ENCODE measurements around the gene RNF7.
A peak's percentile ranks its signal among the peaks of the same experiment; 100 is the strongest.
"Not testable (repeated sequence)": the region's sequence is repeated elsewhere in the genome, so short reads cannot be mapped to it uniquely, and the experiment has no call there.

The RNF7 gene

DNA sequence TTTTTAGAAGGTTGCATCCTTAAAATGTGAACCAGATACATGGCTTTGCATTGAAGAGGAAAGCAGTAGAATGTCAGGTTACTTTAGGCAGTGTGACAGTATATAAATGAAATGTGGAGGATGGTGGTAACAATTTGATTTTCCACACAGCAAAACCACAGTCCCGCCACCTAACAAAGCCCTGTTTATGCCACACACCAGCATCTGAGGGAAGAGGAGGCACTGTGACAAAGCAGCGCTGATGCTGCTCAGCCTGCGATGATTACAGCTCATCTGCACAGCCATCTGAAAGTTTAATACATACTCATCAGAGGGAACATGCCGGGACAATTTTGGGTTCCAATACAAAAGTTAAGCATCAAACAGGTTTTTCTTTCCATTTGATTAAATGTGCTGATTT, 8.9 kb downstream of the RNF7 start:
- TF ChIP-seq GATA1 (IDR thresholded peaks at IDR 0.05; ENCODE audit: low read depth, low read length) (no peak), POLR2A (IDR thresholded peaks at IDR 0.05; ENCODE audit: low read length) (no peak)
- no peak for DNase-seq

DNA sequence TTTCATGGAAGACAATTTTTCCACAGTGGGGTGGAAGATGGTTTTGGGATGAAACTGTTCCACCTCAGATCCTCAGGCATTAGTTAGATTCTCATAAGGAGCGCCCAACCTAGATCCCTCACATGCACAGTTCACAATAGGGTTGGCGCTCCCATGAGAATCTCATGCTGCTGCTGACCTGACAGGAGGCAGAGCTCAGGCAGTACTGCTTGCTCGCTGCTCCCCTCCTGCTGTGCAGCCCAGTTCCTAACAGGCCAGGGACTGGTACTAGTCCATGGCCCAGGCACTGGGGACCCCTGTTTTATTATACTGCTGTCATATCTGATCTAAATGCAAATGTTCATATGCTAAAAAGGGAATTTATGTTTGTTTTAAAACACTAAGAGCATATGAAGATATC, 15.3 kb downstream of the RNF7 start:
- TF ChIP-seq GATA1 (IDR thresholded peaks at IDR 0.05; ENCODE audit: low read depth, low read length) (no peak), POLR2A (IDR thresholded peaks at IDR 0.05; ENCODE audit: low read length) (no peak)

DNA sequence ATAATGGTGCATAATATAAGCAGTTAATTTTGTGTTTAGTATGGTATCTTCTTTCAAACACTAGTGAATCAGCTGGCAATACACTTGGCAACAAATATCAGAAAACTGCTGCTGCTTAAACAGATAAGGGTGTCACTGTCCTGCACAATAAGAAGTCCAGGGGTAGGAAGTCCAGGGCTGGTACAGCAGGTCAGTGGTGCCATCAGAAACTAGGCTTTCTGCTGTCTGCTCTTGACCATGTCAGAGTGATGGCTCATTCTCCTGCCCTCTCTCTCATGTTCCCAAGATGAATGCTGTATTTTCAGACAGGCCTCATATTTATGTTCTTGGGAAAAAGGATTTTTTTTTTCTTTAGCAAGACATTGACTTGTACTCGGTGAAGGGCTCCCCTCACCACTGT, 15.9 kb downstream of the RNF7 start:
- no peak for TF ChIP-seq GATA1 (IDR thresholded peaks at IDR 0.05; ENCODE audit: low read depth, low read length)
- no peak for TF ChIP-seq POLR2A (IDR thresholded peaks at IDR 0.05; ENCODE audit: low read length)

More for the DNA sequence above, 15.3 kb downstream of the RNF7 start:
- DNase-seq = no peak

DNA sequence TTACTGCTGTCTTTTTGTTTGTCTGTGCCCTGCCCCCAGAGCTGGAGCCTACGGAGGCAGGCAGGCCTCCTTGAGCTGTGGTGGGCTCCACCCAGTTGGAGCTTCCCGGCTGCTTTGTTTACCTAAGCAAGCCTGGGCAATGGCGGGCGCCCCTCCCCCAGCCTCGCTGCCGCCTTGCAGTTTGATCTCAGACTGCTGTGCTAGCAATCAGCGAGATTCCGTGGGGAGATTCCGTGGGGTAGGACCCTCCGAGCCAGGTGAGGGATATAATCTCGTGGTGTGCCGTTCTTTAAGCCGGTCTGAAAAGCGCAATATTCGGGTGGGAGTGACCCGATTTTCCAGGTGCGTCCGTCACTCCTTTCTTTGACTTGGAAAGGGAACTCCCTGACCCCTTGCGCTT, 24.5 kb downstream of the RNF7 start:
- DNase-seq = not testable (repeated sequence)

More for the DNA sequence above, 15.9 kb downstream of the RNF7 start:
- peak; percentile 30 to 79 for DNase-seq

DNA sequence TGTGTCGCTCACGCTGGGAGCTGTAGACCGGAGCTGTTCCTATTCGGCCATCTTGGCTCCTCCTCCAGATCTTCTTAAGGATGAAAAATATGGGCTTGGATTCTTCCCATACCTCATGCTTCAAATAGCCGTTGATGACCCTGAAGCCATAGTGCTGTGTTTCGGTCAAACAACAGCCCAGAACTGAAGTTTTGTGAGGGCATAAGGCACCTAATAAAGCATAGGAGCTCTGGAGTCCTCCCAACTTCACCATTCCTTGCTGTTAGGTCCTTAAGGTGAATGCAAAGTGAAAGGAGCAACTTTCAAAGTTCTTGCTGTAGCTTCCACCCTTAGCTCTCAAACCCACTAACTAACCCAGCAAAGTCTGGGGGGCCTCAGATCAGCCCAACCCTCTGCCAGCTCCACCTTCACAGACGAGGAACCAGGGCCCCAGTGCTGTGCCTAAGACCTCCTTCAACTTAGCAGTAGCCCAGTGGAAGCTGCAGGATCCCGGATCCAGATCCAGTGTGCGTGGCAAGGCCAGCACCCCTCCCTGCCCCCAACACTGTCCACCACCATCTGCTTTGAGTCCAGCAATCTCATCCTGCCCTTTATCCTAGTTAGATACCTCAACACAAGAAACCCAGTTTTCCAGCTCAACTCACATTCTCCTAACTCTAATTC, 25.1 kb downstream of the RNF7 start, which contains the start of gene GRK7:
Gene GRK7, plus strand, starts transcription at position 321 of the 663 bp plus-strand sequence. CDS start 14,877 bp downstream, outside the sequence.
- TF ChIP-seq GATA1 (IDR thresholded peaks at IDR 0.05; ENCODE audit: low read depth, low read length) (no peak), POLR2A (IDR thresholded peaks at IDR 0.05; ENCODE audit: low read length) (no peak)
- no peak for DNase-seq

DNA sequence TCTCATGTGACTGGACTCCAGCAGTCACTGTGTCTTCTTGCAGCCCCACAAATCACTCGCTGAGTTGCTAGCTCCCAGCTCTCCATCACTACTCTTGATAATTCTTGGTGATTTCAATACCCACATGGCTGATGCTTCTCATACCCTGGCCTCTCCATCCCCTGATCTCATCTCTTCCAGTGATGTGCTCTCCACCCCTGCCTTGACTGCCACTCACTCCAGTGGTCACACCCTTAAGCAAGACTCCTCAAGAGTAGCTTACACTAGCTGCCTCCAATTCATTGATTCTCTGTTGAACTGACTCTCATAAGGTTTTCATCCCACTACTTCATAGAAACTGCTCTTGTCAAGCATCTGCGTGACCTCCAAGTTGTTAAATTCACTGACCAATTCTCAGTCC, 25.9 kb downstream of the RNF7 start:
- peak in 1 of 2 experiments; percentile 9 for DNase-seq
- no peak for TF ChIP-seq GATA1 (IDR thresholded peaks at IDR 0.05; ENCODE audit: low read depth, low read length)
- TF ChIP-seq POLR2A (IDR thresholded peaks at IDR 0.05; ENCODE audit: low read length) = no peak

DNA sequence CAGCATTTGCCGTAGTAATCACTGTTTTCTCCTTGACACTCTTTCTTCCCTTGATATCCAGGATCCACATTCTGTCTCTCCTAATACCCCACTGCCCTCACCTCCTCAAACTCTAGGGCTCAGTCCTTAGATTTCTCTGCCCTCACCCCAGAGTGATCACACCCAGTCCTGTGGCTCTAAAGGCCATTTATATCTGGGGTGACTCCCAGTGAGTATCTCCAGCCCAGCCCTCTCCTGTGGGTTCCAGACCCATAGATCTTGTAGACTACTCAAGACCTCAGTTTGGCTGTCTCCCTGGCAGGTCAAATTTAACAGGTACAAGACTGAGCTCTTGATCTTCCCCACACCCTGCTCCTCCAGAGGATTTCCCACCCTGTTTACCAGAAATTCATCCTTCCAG, 26.4 kb downstream of the RNF7 start:
- TF ChIP-seq POLR2A (IDR thresholded peaks at IDR 0.05; ENCODE audit: low read length) (no peak), GATA1 (IDR thresholded peaks at IDR 0.05; ENCODE audit: low read depth, low read length) (no peak)
- DNase-seq = no peak

DNA sequence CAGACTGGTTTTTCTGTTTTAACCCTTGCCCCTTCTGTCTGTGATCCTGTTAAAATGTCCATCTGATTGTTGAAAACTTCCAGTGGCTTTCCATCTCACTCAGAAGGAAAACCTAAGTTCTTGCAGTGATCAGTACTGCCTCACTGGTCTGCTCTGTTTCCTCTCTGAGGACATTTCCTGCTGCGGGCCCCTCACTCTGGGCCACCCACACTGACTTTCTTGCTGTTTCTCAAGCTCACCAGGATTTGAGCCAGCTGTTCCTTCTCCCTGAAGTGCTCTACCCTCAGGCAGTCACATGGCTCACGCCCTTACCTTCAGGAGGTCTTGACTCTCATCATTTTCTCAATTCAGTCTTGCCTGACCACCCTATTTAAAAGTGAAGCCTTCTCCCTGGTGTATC, 26.9 kb downstream of the RNF7 start:
- DNase-seq = no peak
- TF ChIP-seq GATA1 (IDR thresholded peaks at IDR 0.05; ENCODE audit: low read depth, low read length) (no peak), POLR2A (IDR thresholded peaks at IDR 0.05; ENCODE audit: low read length) (no peak)

DNA sequence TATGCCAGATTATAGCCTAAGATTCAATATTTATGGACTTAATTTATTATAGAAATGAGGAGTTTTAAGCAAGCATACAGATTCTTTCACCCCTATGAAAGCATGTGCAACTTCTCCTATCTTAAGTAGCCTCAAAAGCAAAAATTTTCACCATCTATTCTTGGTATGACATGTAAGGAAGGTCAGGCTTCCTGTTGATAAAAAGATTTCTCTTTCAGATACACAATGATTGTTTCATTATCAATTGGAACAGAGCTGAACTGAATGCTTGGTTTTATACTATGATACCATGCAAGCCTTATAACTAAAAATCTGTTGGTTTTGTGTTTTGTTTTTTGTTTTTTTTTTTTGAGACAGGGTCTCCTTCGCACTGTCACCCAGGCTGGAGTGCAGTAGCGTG, 29.0 kb downstream of the RNF7 start:
- TF ChIP-seq POLR2A (IDR thresholded peaks at IDR 0.05; ENCODE audit: low read length) = no peak
- TF ChIP-seq GATA1 (IDR thresholded peaks at IDR 0.05; ENCODE audit: low read depth, low read length) = no peak
- DNase-seq = no peak

DNA sequence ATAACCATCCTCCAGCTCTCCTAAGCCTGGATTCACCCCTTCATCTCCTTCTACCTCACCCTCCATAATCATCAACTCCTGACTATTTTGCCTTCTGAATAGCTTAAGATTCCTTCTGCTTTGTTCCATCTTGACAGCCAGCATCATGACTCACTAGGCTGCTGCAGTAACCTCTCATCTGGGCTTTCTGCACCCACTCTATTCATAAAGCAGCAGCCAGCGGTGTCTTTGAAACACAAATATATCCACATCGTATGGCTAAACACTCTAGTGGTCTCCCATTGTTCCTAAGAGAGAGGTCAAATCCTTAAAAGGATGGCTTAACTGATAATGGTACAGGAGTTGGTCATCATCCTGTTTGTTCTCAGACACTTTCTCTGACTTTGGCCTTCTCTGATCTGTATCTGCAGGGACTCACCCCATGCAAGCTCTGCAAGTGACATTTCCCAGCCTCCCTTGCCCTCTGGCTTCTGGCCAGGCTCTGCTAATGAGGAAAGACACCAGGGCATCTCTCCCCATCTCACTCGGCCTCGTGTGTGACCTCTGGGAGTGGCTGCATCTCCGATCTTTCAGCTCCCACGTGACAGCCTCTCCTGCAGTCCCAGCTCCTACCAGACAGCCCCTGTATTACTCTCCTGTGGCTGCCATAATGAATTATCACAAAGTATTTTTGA, 31.3 kb downstream of the RNF7 start:
- DNase-seq = peak; percentile 70 to 72

DNA sequence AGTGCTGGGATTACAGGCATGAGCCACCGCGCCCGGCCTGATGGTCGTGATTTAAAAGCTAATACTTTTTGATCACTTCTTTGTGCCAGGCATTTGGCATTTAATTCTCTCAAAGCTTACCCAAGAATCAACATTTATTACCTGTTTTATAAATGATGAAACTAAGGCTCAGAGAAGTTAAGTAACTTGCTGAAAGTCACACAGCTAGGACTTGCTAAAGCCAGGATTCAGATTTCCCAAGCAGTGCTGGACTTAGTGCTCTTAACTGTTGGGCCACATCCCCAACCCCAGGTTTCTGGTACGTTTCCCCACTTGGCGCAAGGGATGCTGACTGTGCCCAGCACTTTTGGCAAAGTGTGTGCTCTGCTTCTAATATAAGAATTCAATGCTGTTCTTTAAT, 35.6 kb downstream of the RNF7 start:
- TF ChIP-seq GATA1 (IDR thresholded peaks at IDR 0.05; ENCODE audit: low read depth, low read length) = no peak
- TF ChIP-seq POLR2A (IDR thresholded peaks at IDR 0.05; ENCODE audit: low read length) = no peak
- no peak for DNase-seq

More for the DNA sequence above, 31.3 kb downstream of the RNF7 start:
- no peak for TF ChIP-seq POLR2A (IDR thresholded peaks at IDR 0.05; ENCODE audit: low read length)
- TF ChIP-seq GATA1 (IDR thresholded peaks at IDR 0.05; ENCODE audit: low read depth, low read length) = no peak

DNA sequence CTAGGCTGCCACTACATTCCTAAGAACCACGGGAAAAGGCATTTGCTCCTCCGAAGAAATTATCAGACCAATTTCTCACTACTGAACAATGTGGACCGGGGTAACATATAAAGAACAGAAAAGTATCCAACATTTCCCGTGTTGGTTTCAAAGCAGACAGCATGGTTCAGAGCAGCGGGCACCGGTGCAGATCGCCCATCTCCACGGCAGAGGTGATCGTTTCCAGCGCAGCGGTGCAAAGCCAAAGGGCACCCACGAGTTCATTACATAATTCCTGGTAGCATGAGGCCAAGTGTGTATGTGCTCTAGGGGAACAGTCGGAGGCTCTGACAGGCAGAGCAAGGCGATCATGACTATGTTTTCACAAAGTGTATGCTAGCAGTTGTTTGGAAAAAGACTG, 38.3 kb downstream of the RNF7 start:
- no peak for DNase-seq
- no peak for TF ChIP-seq GATA1 (IDR thresholded peaks at IDR 0.05; ENCODE audit: low read depth, low read length)

DNA sequence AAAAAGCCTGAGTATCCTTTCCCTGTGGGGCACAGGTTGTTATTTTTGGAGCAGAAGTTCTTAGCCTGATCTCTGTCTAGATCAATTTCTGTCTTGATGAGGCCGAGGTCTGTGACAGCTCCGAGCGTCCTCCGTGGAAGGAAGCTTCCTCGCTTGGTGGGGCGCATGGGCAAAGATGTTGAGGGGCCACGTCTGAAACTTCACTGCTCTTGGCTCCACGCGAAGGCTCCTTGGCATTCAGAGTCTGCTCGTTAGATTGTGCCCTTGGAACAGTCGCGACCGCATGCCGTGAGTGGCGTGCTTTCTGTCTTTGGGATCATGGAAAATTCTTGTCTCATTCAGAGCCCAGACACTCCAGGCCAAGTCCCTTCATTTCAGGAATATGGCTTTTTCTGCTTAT, 38.8 kb downstream of the RNF7 start:
- DNase-seq = no peak
- no peak for TF ChIP-seq GATA1 (IDR thresholded peaks at IDR 0.05; ENCODE audit: low read depth, low read length)
- TF ChIP-seq POLR2A (IDR thresholded peaks at IDR 0.05; ENCODE audit: low read length) = no peak

DNA sequence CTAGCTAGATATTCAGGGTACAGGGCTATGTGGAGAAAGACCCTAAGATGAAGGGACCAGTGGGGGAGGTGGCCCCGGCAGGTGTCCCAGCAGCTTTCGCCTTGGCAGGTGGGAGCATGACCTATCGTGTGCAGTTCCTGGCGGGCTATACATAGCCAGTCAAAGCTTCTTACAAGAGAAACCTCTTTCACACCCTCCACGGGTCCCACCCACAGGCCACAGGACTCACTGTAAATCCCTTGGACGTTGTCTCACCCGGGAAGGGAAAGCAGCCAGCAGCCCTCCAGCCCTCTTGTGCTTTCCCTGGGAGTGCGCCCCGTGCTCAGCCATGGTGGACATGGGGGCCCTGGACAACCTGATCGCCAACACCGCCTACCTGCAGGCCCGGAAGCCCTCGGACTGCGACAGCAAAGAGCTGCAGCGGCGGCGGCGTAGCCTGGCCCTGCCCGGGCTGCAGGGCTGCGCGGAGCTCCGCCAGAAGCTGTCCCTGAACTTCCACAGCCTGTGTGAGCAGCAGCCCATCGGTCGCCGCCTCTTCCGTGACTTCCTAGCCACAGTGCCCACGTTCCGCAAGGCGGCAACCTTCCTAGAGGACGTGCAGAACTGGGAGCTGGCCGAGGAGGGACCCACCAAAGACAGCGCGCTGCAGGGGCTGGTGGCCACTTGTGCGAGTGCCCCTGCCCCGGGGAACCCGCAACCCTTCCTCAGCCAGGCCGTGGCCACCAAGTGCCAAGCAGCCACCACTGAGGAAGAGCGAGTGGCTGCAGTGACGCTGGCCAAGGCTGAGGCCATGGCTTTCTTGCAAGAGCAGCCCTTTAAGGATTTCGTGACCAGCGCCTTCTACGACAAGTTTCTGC, 40.1 kb downstream of the RNF7 start:
- TF ChIP-seq POLR2A (IDR thresholded peaks at IDR 0.05; ENCODE audit: low read length) (no peak), GATA1 (IDR thresholded peaks at IDR 0.05; ENCODE audit: low read depth, low read length) (no peak)

More for the DNA sequence above, 40.1 kb downstream of the RNF7 start:
- no peak for DNase-seq

Data from erythroblast (primary cell).